Neural cell (in vitro differentiated cells): ENCODE data around the gene ISYNA1.

Source experiments
- CTCF ChIP-seq: fragments of 450-650 bp; IDR thresholded peaks from 2 replicates; pipeline ENCODE4 v1.5.1; 2014; ENCODE audit warnings: antibody characterized with exemption, mild to moderate bottlenecking, moderate library complexity; ENCODE audit not compliant: poor library complexity, severe bottlenecking
- EP300 ChIP-seq: fragments of 450-650 bp; conservative IDR thresholded peaks from 2 replicates; pipeline ENCODE4 v1.6.1; 2014; ENCODE audit warnings: antibody characterized with exemption, mild to moderate bottlenecking, moderate library complexity; ENCODE audit not compliant: poor library complexity, severe bottlenecking
- MXI1 ChIP-seq: fragments of 450-650 bp; conservative IDR thresholded peaks from 2 replicates; pipeline ENCODE4 v1.6.1; 2014; ENCODE audit warnings: antibody characterized with exemption, mild to moderate bottlenecking; ENCODE audit not compliant: poor library complexity, severe bottlenecking
- POLR2AphosphoS5 ChIP-seq: IDR thresholded peaks from 2 replicates; pipeline ENCODE4 v1.6.1; 2012
- RAD21 ChIP-seq: fragments of 450-650 bp; conservative IDR thresholded peaks from 2 replicates; pipeline ENCODE4 v1.6.1; 2014; ENCODE audit warnings: antibody characterized with exemption, mild to moderate bottlenecking, moderate library complexity
- REST ChIP-seq: IDR thresholded peaks from 2 replicates; pipeline ENCODE4 v1.6.1; 2012; ENCODE audit warnings: borderline replicate concordance
- TAF1 ChIP-seq: IDR thresholded peaks from 2 replicates; pipeline ENCODE4 v1.6.1; 2012; ENCODE audit warnings: low read depth

GRCh38 chr19:18433015-18433691, 4.8 kb downstream of the ISYNA1 start:
- TF ChIP-seq EP300: no peak
- no peak for TF ChIP-seq REST
- TF ChIP-seq POLR2AphosphoS5: no peak
- TF ChIP-seq CTCF: no peak
- no peak for TF ChIP-seq TAF1
- no peak for TF ChIP-seq RAD21
- TF ChIP-seq MXI1: no peak
